Neural progenitor cell (in vitro differentiated cells): ENCODE data around the gene R3HDM2. TPM values are rescaled to one million over a fixed set of nuclear protein-coding genes. Genes with fewer than 3 reads are reported as not detected.

Experiments
- DNase-seq: peaks from one replicate; pipeline ENCODE4 v3.0.0-alpha.2; 2016; ENCODE audit warnings: low spot score
- H2AFZ ChIP-seq: fragments of 200-600 bp; sonication (generic); replicated peaks from 2 replicates; pipeline ENCODE4 v1.6.1; 2016; ENCODE audit warnings: antibody characterized with exemption
- H3F3A ChIP-seq: fragments of 200-600 bp; sonication (generic); 2 replicates; pipeline ENCODE4 v1.6.1; 2016; ENCODE audit warnings: antibody characterized with exemption, low read depth
- H3K27ac ChIP-seq: fragments of 200-600 bp; sonication (generic); 2 replicates; pipeline ENCODE4 v1.5.1; 2016; ENCODE audit warnings: mild to moderate bottlenecking
- H3K27me3 ChIP-seq: fragments of 200-600 bp; sonication (generic); 2 replicates; pipeline ENCODE4 v1.6.1; 2016; ENCODE audit warnings: mild to moderate bottlenecking, moderate library complexity
- H3K36me3 ChIP-seq: fragments of 200-600 bp; sonication (generic); 2 replicates; pipeline ENCODE4 v1.5.1; 2016
- H3K4me1 ChIP-seq: fragments of 200-600 bp; sonication (generic); 2 replicates; pipeline ENCODE4 v1.6.1; 2016; ENCODE audit warnings: mixed run types
- H3K4me2 ChIP-seq: fragments of 200-600 bp; sonication (generic); 2 replicates; pipeline ENCODE4 v1.6.1; 2016
- H3K4me3 ChIP-seq: fragments of 200-600 bp; sonication (generic); 2 replicates; pipeline ENCODE4 v1.5.1; 2016
- H3K79me2 ChIP-seq: fragments of 200-600 bp; sonication (generic); 2 replicates; pipeline ENCODE4 v1.6.1; 2016; ENCODE audit warnings: low read depth
- H3K9ac ChIP-seq: fragments of 200-600 bp; sonication (generic); 2 replicates; pipeline ENCODE4 v1.6.1; 2016
- H3K9me3 ChIP-seq: fragments of 200-600 bp; sonication (generic); 2 replicates; pipeline ENCODE4 v1.5.1; 2016; ENCODE audit warnings: low read depth
- H4K20me1 ChIP-seq: fragments of 200-600 bp; sonication (generic); 2 replicates; pipeline ENCODE4 v1.6.1; 2016; ENCODE audit warnings: low read depth
- H3K27ac Mint-ChIP-seq: 3 replicates; pipeline ENCODE4 v1.8.0; 2021; ENCODE audit warnings: mixed read lengths
- H3K27me3 Mint-ChIP-seq: 2 replicates; pipeline ENCODE4 v1.8.0; 2022; ENCODE audit warnings: low read depth, mild to moderate bottlenecking, inconsistent platforms, moderate library complexity, mixed read lengths; ENCODE audit not compliant: insufficient read depth
- H3K36me3 Mint-ChIP-seq: 3 replicates; pipeline ENCODE4 v1.8.0; 2021; ENCODE audit warnings: mixed read lengths
- H3K4me1 Mint-ChIP-seq: 3 replicates; pipeline ENCODE4 v1.8.0; 2021; ENCODE audit warnings: mixed read lengths
- H3K4me3 Mint-ChIP-seq: 3 replicates; pipeline ENCODE4 v1.8.0; 2021; ENCODE audit warnings: mild to moderate bottlenecking, moderate library complexity, mixed read lengths
- H3K9me3 Mint-ChIP-seq: 3 replicates; pipeline ENCODE4 v1.8.0; 2020; ENCODE audit warnings: mixed read lengths
- CTCF ChIP-seq: fragments of 200-600 bp; sonication (generic); IDR thresholded peaks from 2 replicates; pipeline ENCODE4 v1.5.1; 2017; ENCODE audit warnings: antibody characterized with exemption, mild to moderate bottlenecking
- EZH2 ChIP-seq: fragments of 200-600 bp; sonication (generic); IDR thresholded peaks from 2 replicates; pipeline ENCODE4 v1.6.1; 2017; ENCODE audit warnings: antibody characterized with exemption, mild to moderate bottlenecking, moderate library complexity
- EZH2phosphoT487 ChIP-seq: fragments of 200-600 bp; sonication (generic); IDR thresholded peaks from 2 replicates; pipeline ENCODE4 v1.6.1; 2017; ENCODE audit warnings: antibody characterized with exemption
- total RNA-seq: library from RNA; depleted of rRNA; stranded (reverse); fragments of >200 nt; gene quantifications from 2 replicates; pipeline ENCODE4 v1.2.3, GENCODE V29; 2015; ENCODE audit warnings: low replicate concordance

The R3HDM2 gene
- total RNA-seq, 1 donor from 2014 or later = 40.0 TPM

- H4K20me1 ChIP-seq = no peaks in the 10 kb centered on the region
- TF ChIP-seq EZH2 (no peak), EZH2phosphoT487 (no peak), CTCF (no peak)
- H3F3A ChIP-seq = no peaks in the 10 kb centered on the region
- H3K4me3 Mint-ChIP-seq = no peak overlapping the region
- H3K4me3 ChIP-seq = no peak overlapping the region
- no peak overlapping the region for H3K9ac ChIP-seq
- no peak overlapping the region for H3K27ac Mint-ChIP-seq
- no peaks in the 10 kb centered on the region for H3K36me3 ChIP-seq
- peaks cover 16% of the 10 kb centered on the region for H3K36me3 Mint-ChIP-seq
- H3K4me2 ChIP-seq = no peak overlapping the region
- H3K4me1 Mint-ChIP-seq = peaks cover 7% of the 10 kb centered on the region
- no peaks in the 10 kb centered on the region for H3K4me1 ChIP-seq
- H3K79me2 ChIP-seq = no peaks in the 10 kb centered on the region
- H3K9me3 ChIP-seq = no peaks in the 10 kb centered on the region
- no peaks in the 10 kb centered on the region for H3K27me3 Mint-ChIP-seq
- no peak for DNase-seq
- no peak overlapping the region for H2AFZ ChIP-seq
- H3K9me3 Mint-ChIP-seq = no peaks in the 10 kb centered on the region
- no peak overlapping the region for H3K27ac ChIP-seq
- H3K27me3 ChIP-seq = no peaks in the 10 kb centered on the region
Measured at GRCh38 chr12:57381693-57382220, 49.1 kb downstream of the R3HDM2 start.

- H3K9me3 Mint-ChIP-seq = no peaks in the 10 kb centered on the region
- H2AFZ ChIP-seq = no peak overlapping the region
- no peak overlapping the region for H3K9ac ChIP-seq
- H3K9me3 ChIP-seq = no peaks in the 10 kb centered on the region
- no peak overlapping the region for H3K4me2 ChIP-seq
- peaks cover 20% of the 10 kb centered on the region for H3K36me3 Mint-ChIP-seq
- peaks cover 7% of the 10 kb centered on the region for H3K4me1 Mint-ChIP-seq
- no peaks in the 10 kb centered on the region for H3K79me2 ChIP-seq
- H3K4me1 ChIP-seq = no peaks in the 10 kb centered on the region
- H3K27ac Mint-ChIP-seq = no peak overlapping the region
- DNase-seq = no peak
- no peaks in the 10 kb centered on the region for H3K36me3 ChIP-seq
- H3K27me3 ChIP-seq = no peaks in the 10 kb centered on the region
- TF ChIP-seq CTCF (no peak), EZH2 (no peak), EZH2phosphoT487 (no peak)
- H3K4me3 Mint-ChIP-seq = no peak overlapping the region
- no peaks in the 10 kb centered on the region for H4K20me1 ChIP-seq
- no peak overlapping the region for H3K27ac ChIP-seq
- H3K27me3 Mint-ChIP-seq = no peaks in the 10 kb centered on the region
- H3F3A ChIP-seq = no peaks in the 10 kb centered on the region
- no peak overlapping the region for H3K4me3 ChIP-seq
Measured at GRCh38 chr12:57380300-57380699, 50.5 kb downstream of the R3HDM2 start.

- H3K9ac ChIP-seq = no peak overlapping the region
- no peak for DNase-seq
- H3K27ac ChIP-seq = no peak overlapping the region
- no peaks in the 10 kb centered on the region for H3K4me1 Mint-ChIP-seq
- H2AFZ ChIP-seq = no peak overlapping the region
- H3K4me3 Mint-ChIP-seq = no peak overlapping the region
- no peaks in the 10 kb centered on the region for H3K4me1 ChIP-seq
- no peaks in the 10 kb centered on the region for H3K27me3 ChIP-seq
- no peaks in the 10 kb centered on the region for H3F3A ChIP-seq
- no peaks in the 10 kb centered on the region for H3K79me2 ChIP-seq
- no peaks in the 10 kb centered on the region for H3K9me3 ChIP-seq
- no peak for TF ChIP-seq EZH2phosphoT487
- TF ChIP-seq EZH2 = no peak
- no peak for TF ChIP-seq CTCF
- H4K20me1 ChIP-seq = no peaks in the 10 kb centered on the region
- H3K36me3 Mint-ChIP-seq = peaks cover 18% of the 10 kb centered on the region
- no peak overlapping the region for H3K27ac Mint-ChIP-seq
- H3K4me3 ChIP-seq = no peak overlapping the region
- no peak overlapping the region for H3K4me2 ChIP-seq
- H3K9me3 Mint-ChIP-seq = no peaks in the 10 kb centered on the region
- no peaks in the 10 kb centered on the region for H3K36me3 ChIP-seq
- H3K27me3 Mint-ChIP-seq = no peaks in the 10 kb centered on the region
Measured at GRCh38 chr12:57377103-57377840, 53.6 kb downstream of the R3HDM2 start.
